ENCODE results near the gene DEPDC1B.
"Not testable (repeated sequence)": the region's sequence is repeated elsewhere in the genome, so short reads cannot be mapped to it uniquely, and the experiment has no call there.

Gene DEPDC1B

DNA sequence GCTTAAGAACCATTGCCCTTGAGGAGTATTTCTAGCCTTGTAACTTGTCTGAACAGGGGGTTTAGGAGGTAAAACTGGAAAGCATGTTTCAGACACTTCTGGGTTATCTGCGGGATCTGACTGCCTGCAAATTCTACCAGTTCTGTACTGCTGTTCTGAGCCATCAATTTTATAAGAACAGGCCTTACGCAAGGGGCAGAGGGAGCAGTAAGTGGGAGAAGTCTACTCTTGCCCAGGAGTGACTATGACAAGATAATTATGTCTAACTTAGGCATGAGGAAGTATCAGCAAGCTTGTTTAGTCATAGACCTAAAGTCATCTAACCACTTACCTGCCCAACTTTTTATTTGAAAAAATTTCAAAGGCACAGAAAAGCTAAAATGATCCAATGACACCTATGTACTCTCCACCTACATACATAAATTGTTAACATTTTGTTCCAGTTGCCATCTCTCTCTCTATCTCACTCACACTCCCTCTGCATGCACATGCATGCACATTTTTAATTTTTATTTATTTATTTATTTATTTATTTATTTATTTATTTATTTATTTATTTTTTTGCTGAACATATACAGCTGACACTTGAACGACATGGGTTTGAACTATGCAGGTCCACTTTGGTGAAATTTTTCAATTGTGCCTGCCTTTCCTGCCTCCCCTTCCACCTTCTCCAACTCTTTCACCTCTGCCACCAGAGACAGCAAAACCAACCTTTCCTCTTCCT is 18.4 kb upstream of the DEPDC1B start:
- Histone ChIP-seq H3K4me3 (ENCODE audit: low read depth in 1 of 2, low read length in 2 of 2) (no peak overlapping the region), H3K9ac (ENCODE audit: low read length) (no peak overlapping the region), H3K9me3 (ENCODE audit: low read length) (no peaks in the 10 kb centered on the region), H3K36me3 (ENCODE audit: insufficient read depth, low read length) (no peaks in the 10 kb centered on the region), H3K27ac (ENCODE audit: low read depth, low read length) (no peak overlapping the region), H3K27me3 (ENCODE audit: control insufficient read depth in 1 of 2, insufficient read depth in 2 of 2, low read length in 2 of 2) (no peaks in the 10 kb centered on the region), H3K4me1 (ENCODE audit: insufficient read depth, low read length) (no peaks in the 10 kb centered on the region)

DNA sequence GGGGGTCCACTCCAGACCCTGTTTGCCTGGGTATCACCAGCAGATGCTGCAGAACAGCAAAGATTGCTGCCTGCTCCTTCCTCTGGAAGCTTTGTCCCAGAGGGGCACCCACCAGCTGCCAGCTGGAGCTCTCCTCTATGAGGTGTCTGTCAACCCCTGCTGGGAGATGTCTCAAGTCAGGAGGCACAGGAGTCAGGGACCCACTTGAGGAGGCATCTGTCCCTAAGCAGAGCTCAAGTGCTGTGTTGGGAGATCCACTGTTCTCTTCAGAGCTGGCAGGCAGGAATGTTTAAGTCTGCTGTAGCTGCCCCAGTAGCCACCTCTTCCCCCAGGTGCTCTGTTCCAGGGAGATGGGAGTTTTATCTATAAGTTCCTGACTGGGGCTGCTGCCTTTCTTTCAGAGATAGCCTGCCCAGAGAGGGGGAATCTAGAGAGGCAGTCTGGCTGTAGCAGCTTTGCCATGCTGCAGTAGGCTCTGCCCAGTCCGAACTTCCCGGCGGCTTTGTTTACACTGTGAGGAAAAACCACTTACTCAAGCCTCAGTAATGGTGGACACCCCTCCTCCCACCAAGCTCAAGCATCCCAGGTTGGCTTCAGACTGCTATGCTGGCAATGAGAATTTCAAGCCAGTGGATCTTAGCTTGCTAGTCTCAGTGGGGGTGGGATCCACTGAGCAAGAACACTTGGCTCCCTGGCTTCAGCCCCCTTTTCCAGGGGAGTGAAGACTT is 15.4 kb upstream of the DEPDC1B start:
- H3K9me3 ChIP-seq (ENCODE audit: low read length); H3K36me3 ChIP-seq (ENCODE audit: insufficient read depth, low read length); H3K4me3 ChIP-seq (ENCODE audit: low read depth in 1 of 2, low read length in 2 of 2); H3K9ac ChIP-seq (ENCODE audit: low read length); H3K4me1 ChIP-seq (ENCODE audit: insufficient read depth, low read length); H3K27ac ChIP-seq (ENCODE audit: low read depth, low read length); H3K27me3 ChIP-seq (ENCODE audit: control insufficient read depth in 1 of 2, insufficient read depth in 2 of 2, low read length in 2 of 2): not testable (repeated sequence)

DNA sequence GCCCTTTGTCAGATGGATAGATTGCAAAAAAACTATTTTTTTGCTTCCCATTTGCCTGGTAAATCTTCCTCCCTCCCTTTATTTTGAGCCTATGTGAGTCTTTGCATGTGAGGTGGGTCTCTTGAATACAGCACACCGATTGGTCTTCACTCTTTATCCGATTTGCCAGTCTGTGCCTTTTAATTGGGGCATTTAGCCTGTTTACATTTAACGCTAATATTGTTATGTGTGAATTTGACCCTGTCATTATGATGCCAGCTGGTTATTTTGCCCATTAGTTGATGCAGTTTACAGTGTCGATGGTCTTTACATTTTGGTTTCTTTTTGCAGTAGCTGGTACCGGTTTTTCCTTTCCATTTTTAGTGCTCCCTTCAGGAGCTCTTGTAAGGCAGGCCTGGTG is 13.0 kb upstream of the DEPDC1B start:
- Histone ChIP-seq H3K9me3 (ENCODE audit: low read length) (no peaks in the 10 kb centered on the region), H3K4me3 (ENCODE audit: low read depth in 1 of 2, low read length in 2 of 2) (no peak overlapping the region), H3K36me3 (ENCODE audit: insufficient read depth, low read length) (no peaks in the 10 kb centered on the region), H3K9ac (ENCODE audit: low read length) (no peak overlapping the region), H3K27me3 (ENCODE audit: control insufficient read depth in 1 of 2, insufficient read depth in 2 of 2, low read length in 2 of 2) (no peaks in the 10 kb centered on the region), H3K4me1 (ENCODE audit: insufficient read depth, low read length) (no peaks in the 10 kb centered on the region), H3K27ac (ENCODE audit: low read depth, low read length) (no peak overlapping the region)

DNA sequence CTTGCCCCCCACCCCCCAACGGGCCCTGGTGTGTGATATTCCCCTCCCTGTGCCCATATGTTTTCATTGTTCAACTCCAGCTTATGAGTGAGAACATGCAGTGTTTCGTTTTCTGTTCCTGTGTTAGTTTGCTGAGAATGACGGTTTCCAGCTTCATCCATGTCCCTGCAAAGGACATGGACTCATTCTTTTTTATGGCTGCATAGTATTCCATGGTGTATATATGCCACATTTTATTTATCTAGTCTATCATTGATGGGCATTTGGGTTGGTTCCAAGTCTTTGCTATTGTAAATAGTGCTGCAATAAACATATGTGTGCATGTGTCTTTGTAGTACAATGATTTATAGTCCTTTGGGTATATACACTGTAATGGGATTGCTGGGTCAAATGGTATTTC is 11.9 kb upstream of the DEPDC1B start:
- H3K4me1 ChIP-seq (ENCODE audit: insufficient read depth, low read length); H3K27me3 ChIP-seq (ENCODE audit: control insufficient read depth in 1 of 2, insufficient read depth in 2 of 2, low read length in 2 of 2); H3K27ac ChIP-seq (ENCODE audit: low read depth, low read length); H3K9ac ChIP-seq (ENCODE audit: low read length); H3K4me3 ChIP-seq (ENCODE audit: low read depth in 1 of 2, low read length in 2 of 2); H3K9me3 ChIP-seq (ENCODE audit: low read length); H3K36me3 ChIP-seq (ENCODE audit: insufficient read depth, low read length): not testable (repeated sequence)

DNA sequence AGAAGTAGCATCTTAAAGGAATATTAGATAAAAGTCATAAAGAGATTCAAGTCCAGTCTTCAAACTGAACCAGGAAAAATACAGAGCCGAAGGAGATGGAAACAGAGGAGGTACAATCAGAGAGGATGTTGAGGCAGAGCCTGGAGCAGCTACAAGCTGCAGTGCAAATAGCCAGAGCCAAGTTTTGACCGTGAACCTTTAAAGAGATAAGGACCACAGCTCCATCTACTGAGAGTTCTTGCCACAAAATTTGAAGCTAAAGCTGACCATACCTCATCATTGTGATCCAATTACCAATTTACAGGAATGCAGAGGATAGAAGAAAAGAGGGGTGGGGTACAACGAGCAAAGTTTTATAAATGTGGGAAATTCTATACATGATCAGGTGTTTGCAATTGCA is 10.4 kb upstream of the DEPDC1B start:
- Histone ChIP-seq H3K27me3 (ENCODE audit: control insufficient read depth in 1 of 2, insufficient read depth in 2 of 2, low read length in 2 of 2) (no peaks in the 10 kb centered on the region), H3K9ac (ENCODE audit: low read length) (no peak overlapping the region), H3K27ac (ENCODE audit: low read depth, low read length) (no peak overlapping the region), H3K4me3 (ENCODE audit: low read depth in 1 of 2, low read length in 2 of 2) (no peak overlapping the region), H3K9me3 (ENCODE audit: low read length) (no peaks in the 10 kb centered on the region), H3K4me1 (ENCODE audit: insufficient read depth, low read length) (no peaks in the 10 kb centered on the region), H3K36me3 (ENCODE audit: insufficient read depth, low read length) (no peaks in the 10 kb centered on the region)

DNA sequence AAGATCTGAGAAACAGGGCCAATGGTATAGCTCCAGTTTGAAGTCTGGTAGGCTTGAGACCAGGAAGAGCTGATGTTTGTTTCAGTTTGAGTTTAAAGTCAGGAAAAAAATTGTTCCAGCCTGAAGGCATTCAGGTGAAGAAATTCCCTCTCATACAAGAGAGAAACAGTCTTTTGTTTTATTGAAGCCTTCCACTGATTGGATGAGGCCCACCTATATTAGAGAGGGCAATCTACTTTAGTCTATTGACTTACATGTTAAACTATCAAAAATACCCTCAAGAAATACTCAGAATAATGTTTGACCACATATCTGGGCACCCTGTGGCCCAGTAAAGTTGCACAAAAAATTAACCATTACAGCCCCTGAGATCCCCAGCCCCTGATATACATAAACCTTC is 5.2 kb upstream of the DEPDC1B start:
- no peaks in the 10 kb centered on the region for H3K9me3 ChIP-seq (ENCODE audit: low read length)
- peaks cover 3% of the 10 kb centered on the region for H3K4me1 ChIP-seq (ENCODE audit: insufficient read depth, low read length)
- no peak overlapping the region for H3K4me3 ChIP-seq (ENCODE audit: low read depth in 1 of 2, low read length in 2 of 2)
- H3K27ac ChIP-seq (ENCODE audit: low read depth, low read length): no peak overlapping the region
- no peaks in the 10 kb centered on the region for H3K27me3 ChIP-seq (ENCODE audit: control insufficient read depth in 1 of 2, insufficient read depth in 2 of 2, low read length in 2 of 2)
- no peak overlapping the region for H3K9ac ChIP-seq (ENCODE audit: low read length)
- no peaks in the 10 kb centered on the region for H3K36me3 ChIP-seq (ENCODE audit: insufficient read depth, low read length)

DNA sequence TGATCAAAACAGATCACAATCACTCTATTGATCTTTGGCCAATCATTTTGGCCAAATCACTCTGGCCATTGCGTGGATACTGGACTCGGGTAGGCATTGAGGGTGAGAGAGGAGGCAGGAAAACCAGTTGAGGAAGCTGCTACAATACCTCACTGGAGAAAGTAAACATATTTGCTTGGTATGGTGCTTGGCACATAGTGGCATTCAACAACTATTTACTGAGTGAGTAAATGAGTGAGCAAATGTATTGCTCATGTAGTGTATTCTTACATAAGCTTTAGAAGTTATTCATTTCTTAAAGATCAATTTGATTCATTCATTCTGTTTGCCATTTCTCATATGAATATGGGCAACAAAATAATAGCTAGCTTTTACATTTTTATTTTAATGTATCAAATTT is 4.0 kb upstream of the DEPDC1B start:
- Histone ChIP-seq H3K27me3 (ENCODE audit: control insufficient read depth in 1 of 2, insufficient read depth in 2 of 2, low read length in 2 of 2) (no peaks in the 10 kb centered on the region), H3K9me3 (ENCODE audit: low read length) (no peaks in the 10 kb centered on the region), H3K9ac (ENCODE audit: low read length) (no peak overlapping the region), H3K4me1 (ENCODE audit: insufficient read depth, low read length) (peaks cover 3% of the 10 kb centered on the region), H3K4me3 (ENCODE audit: low read depth in 1 of 2, low read length in 2 of 2) (no peak overlapping the region), H3K36me3 (ENCODE audit: insufficient read depth, low read length) (no peaks in the 10 kb centered on the region), H3K27ac (ENCODE audit: low read depth, low read length) (no peak overlapping the region)

DNA sequence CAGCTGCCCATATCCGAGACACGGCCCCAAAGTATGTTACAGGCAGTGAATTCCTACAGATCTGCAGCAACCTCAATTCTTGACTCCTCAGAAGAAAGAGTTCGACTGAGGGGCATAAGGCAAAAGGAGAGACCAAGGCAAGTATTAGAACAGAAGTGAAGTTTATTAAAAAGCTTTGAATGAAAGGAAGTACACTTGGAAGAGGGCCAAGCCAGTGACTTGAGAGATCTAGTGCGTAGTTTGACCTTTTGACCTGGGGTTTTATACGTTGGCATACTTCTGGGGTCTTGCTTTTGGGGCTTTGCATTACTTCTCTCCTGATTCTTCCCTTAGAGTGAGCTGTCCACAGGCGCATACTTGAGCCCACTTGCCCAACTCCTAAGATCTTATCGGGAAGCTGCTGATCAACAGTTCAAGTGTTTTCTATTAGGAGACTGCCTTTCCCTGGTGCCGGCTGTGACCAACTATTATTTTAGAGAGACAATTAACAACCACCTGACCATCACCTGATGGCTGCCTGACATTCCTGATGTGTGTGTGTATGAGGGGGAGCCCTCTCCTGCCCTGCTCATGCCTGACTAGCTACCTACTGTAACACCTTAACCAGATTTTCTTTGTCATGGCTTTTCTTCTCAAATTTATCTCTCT is 1.5 kb upstream of the DEPDC1B start:
- H3K27me3 ChIP-seq (ENCODE audit: control insufficient read depth in 1 of 2, insufficient read depth in 2 of 2, low read length in 2 of 2): no peaks in the 10 kb centered on the region
- no peaks in the 10 kb centered on the region for H3K9me3 ChIP-seq (ENCODE audit: low read length)
- H3K27ac ChIP-seq (ENCODE audit: low read depth, low read length): no peak overlapping the region
- no peaks in the 10 kb centered on the region for H3K36me3 ChIP-seq (ENCODE audit: insufficient read depth, low read length)
- H3K4me3 ChIP-seq (ENCODE audit: low read depth in 1 of 2, low read length in 2 of 2): no peak overlapping the region
- H3K4me1 ChIP-seq (ENCODE audit: insufficient read depth, low read length): peaks cover 3% of the 10 kb centered on the region
- no peak overlapping the region for H3K9ac ChIP-seq (ENCODE audit: low read length)

DNA sequence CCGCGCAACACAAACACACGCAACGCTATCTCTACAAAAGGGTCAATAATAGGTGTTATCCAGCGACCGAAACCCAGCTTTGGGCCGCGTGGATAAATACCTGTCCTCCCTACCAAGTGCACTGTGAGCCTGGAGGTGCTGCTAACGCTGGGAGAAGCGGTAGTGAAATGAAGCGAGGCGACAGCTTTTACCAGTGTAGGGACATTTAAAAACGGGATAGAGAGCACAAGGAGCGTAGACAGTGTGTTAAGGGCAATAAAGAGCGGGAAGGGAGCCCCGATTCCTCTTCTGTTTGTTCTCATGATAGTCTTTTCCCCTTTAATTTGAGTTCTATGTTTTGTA is 421 bp upstream of the DEPDC1B start:
- Histone ChIP-seq H3K4me1 (ENCODE audit: insufficient read depth, low read length) (peaks cover 3% of the 10 kb centered on the region), H3K4me3 (ENCODE audit: low read depth in 1 of 2, low read length in 2 of 2) (peak overlapping the region; percentile 66 to 98), H3K9ac (ENCODE audit: low read length) (peak overlapping the region; percentile 75), H3K36me3 (ENCODE audit: insufficient read depth, low read length) (no peaks in the 10 kb centered on the region), H3K27ac (ENCODE audit: low read depth, low read length) (peak overlapping the region; percentile 67), H3K9me3 (ENCODE audit: low read length) (no peaks in the 10 kb centered on the region), H3K27me3 (ENCODE audit: control insufficient read depth in 1 of 2, insufficient read depth in 2 of 2, low read length in 2 of 2) (no peaks in the 10 kb centered on the region)

DNA sequence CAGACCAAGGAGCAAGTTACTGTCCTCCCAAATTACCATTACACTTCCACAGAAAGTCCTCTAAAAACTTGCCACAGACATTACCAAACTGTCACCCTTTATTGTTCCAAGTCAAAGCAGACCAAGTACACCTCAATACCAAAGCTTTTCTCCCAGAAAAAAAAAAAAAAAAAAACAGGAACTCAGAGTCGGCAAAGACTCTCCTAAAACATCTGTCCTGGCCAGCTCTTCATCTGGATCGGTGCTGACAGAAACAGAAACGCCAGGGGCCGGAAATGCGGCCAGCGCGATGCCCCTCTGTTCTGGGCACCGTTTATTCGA is 718 bp downstream of the DEPDC1B start:
- Histone ChIP-seq H3K27me3 (ENCODE audit: control insufficient read depth in 1 of 2, insufficient read depth in 2 of 2, low read length in 2 of 2) (no peaks in the 10 kb centered on the region), H3K9ac (ENCODE audit: low read length) (no peak overlapping the region), H3K9me3 (ENCODE audit: low read length) (no peaks in the 10 kb centered on the region), H3K36me3 (ENCODE audit: insufficient read depth, low read length) (no peaks in the 10 kb centered on the region), H3K4me3 (ENCODE audit: low read depth in 1 of 2, low read length in 2 of 2) (peak overlapping the region; percentile 66 to 98), H3K4me1 (ENCODE audit: insufficient read depth, low read length) (peaks cover 3% of the 10 kb centered on the region), H3K27ac (ENCODE audit: low read depth, low read length) (no peak overlapping the region)

DNA sequence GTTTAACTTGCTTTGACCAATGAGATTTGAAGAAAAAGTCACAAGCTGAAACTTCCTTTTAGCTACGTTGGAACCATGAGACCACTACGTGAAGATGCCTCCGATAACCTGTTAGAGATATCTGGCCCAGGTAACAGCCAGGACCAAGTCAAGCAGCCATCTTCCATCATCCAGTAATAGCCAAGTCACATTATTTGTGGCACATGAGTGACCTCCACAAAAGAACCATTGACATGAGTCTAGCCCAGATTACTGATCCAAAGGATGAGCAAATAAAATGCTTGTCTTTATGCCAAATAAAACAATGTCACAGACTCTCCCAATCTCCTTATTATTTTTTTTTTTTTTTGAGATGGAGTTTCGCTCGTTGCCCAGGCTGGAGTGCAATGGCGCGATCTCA is 1.6 kb downstream of the DEPDC1B start:
- no peaks in the 10 kb centered on the region for H3K36me3 ChIP-seq (ENCODE audit: insufficient read depth, low read length)
- no peak overlapping the region for H3K27ac ChIP-seq (ENCODE audit: low read depth, low read length)
- H3K4me1 ChIP-seq (ENCODE audit: insufficient read depth, low read length): peaks cover 3% of the 10 kb centered on the region
- no peak overlapping the region for H3K9ac ChIP-seq (ENCODE audit: low read length)
- no peaks in the 10 kb centered on the region for H3K9me3 ChIP-seq (ENCODE audit: low read length)
- H3K4me3 ChIP-seq (ENCODE audit: low read depth in 1 of 2, low read length in 2 of 2): no peak overlapping the region
- H3K27me3 ChIP-seq (ENCODE audit: control insufficient read depth in 1 of 2, insufficient read depth in 2 of 2, low read length in 2 of 2): no peaks in the 10 kb centered on the region

DNA sequence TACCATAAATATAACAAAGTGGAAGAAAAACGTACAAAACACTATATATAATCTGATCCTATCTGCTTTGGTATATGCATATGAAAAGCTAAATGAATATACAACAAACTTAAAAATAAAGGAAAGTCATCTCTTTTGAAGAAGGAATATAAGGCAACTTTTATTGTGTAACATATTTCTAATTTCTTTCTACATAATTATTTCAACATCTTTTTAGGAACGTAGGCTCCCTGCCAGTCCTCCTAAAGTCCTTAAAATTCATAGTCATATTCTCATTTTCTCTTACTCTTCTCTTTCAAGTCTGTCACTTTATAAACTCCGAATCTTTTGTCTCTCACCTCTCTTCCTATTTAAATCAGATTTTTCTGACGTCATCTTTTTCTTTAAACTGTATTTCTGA is 9.6 kb downstream of the DEPDC1B start:
- H3K36me3 ChIP-seq (ENCODE audit: insufficient read depth, low read length): no peaks in the 10 kb centered on the region
- no peak overlapping the region for H3K4me3 ChIP-seq (ENCODE audit: low read depth in 1 of 2, low read length in 2 of 2)
- H3K4me1 ChIP-seq (ENCODE audit: insufficient read depth, low read length): no peaks in the 10 kb centered on the region
- no peak overlapping the region for H3K9ac ChIP-seq (ENCODE audit: low read length)
- no peaks in the 10 kb centered on the region for H3K9me3 ChIP-seq (ENCODE audit: low read length)
- no peaks in the 10 kb centered on the region for H3K27me3 ChIP-seq (ENCODE audit: control insufficient read depth in 1 of 2, insufficient read depth in 2 of 2, low read length in 2 of 2)
- no peak overlapping the region for H3K27ac ChIP-seq (ENCODE audit: low read depth, low read length)
